DMS114 treated with DMSO at 0.1 percent for 48 hours (cell line): Measurements from ENCODE around the gene TNS3.

Source experiments
- DNase-seq: peaks from one replicate; lab custom pipeline; 2025; ENCODE audit not compliant: unreplicated experiment; lab: John Stamatoyannopoulos, UW

The TNS3 gene

GRCh38 chr7:47336472-47337425, 245.2 kb downstream of the TNS3 start:
- DNase-seq, result no peak

- no peak for DNase-seq
Measured at GRCh38 chr7:47335557-47336471, 246.1 kb downstream of the TNS3 start.

DNA sequence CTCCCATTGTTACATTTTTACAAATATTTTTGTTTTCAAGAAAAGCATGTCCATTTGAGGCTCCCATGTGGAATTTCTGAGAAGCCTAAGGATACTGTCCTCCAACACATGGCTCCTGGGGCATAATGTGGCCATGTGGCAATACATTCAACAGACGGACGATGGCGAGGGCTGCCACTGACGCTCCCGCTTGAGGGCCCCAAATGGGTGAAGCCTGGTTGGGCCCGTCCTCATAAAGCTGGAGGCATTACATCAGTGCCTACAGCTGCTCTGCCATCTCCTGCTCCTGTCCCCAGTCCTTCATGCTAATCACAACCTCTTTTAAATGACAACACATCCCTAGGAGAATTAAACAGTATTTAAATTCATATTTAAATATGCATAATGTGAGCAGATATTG, 246.8 kb downstream of the TNS3 start:
- no peak for DNase-seq

DNA sequence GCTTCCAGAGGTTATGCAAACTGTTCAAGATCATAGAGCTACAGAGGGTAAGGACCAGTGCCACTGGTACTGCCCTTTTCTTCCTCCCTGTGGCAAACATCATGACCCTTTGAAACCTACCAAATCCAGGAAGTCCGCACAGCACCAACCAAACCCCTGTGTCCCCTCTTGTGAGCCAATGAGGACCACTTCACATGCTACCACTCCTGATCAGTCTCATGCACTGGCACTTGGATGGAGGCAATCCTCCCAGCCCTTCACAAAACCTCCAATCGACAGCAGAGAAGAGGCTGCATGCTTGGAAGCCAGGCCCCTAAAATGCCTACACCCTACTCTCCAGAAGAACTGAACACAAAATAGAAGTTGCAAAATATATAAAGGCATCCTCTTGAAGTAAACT, 248.0 kb downstream of the TNS3 start:
- no peak for DNase-seq

GRCh38 chr7:47333554-47333887, 248.4 kb downstream of the TNS3 start:
- no peak for DNase-seq

GRCh38 chr7:47332681-47333553, 249.0 kb downstream of the TNS3 start:
- no peak for DNase-seq

- no peak for DNase-seq
Measured at GRCh38 chr7:47332213-47332612, 249.7 kb downstream of the TNS3 start.

DNA sequence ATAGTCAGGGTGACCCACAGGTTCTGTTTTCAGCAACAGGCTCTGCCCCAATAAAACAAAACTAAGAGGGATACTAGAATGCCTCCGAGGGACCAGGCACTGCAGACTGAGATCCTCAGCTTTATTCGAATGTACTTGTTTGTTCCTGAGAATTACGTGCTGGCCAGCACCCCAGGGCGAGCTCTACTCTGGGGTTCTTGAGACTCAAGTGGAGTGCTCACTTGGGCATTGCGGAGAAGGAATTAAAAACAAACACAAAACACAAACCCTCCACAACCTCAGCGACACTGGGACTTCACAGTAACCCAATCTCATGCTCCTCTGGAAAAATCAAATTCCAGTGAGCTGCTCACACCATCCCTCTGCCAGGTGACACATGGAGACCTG, 250.7 kb downstream of the TNS3 start:
- DNase-seq, result no peak

DNA sequence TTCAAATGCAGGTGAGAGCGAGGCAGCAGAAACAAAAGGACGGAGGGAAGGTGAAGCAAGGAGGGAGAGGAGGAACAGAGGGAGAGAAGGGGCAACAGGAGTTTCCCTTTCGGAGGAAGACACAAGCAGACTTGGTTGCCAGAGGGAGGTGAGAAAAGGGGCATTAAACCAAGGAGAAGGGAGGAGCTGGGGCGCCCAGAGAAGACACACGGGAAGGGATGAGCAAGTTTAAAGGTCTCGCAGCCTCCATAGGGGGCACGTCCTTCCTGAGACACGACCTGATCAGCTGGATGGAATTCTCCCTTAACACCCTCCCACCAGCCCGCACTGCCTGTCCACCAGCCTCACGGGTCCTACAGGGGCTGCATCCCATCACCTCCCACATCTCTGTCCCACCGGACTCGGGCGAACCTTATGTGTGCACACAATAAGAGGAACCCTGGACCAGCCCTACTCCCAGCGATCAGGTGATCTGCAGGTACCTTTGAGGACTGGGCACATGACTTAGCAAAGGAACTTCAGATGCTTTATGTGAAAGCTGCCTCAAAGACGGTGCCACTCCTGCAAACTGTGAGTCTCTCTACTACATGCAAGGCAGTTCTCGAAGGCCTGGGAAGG, 251.2 kb downstream of the TNS3 start:
- DNase-seq, result no peak

- no peak for DNase-seq
Measured at GRCh38 chr7:47330026-47330425, 251.9 kb downstream of the TNS3 start.

- DNase-seq, result no peak
Measured at GRCh38 chr7:47329320-47329926, 252.5 kb downstream of the TNS3 start.

- no peak for DNase-seq
Measured at GRCh38 chr7:47328392-47329319, 253.3 kb downstream of the TNS3 start.

- DNase-seq, result no peak
Measured at GRCh38 chr7:47327698-47328391, 254.1 kb downstream of the TNS3 start.

DNA sequence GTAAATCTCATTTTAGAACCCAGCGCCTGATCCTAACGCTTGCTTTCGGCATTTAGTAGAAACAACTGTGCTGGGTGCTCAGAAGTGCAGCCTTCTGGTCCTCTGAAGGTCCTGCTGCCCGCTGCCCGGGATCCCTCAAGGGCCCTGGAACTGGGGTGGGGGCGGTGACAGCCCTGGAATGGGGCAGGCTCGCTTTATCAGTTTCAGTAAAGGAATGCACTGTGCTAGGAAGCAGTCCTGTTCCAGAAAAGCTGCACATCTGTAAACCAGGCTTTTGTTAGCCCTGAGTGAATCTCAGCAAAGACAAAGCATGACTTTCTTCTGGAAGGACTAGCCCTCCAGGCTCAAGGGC, 254.6 kb downstream of the TNS3 start:
- no peak for DNase-seq

GRCh38 chr7:47326808-47327207, 255.1 kb downstream of the TNS3 start:
- no peak for DNase-seq

DNA sequence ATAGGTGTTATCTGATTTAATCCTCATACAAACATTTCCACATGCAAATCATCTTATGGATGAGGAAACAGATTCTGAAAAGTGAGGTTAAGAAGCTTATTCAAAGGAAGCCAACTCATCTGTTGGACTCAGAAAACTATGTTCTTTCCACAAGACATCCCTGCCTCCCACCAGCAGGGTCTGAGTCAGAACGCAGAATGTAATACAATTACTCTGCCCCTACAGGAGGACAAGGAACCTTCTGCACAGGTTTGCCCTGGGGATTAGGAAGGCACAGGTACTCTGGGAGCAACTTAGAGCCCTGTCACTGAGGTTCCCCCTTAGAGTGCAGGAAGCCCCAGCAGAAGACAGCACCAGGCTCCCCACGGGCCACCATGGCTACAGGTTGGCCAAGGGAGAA, 255.7 kb downstream of the TNS3 start:
- DNase-seq, result no peak

- DNase-seq, result no peak
Measured at GRCh38 chr7:47325337-47325736, 256.6 kb downstream of the TNS3 start.

DNA sequence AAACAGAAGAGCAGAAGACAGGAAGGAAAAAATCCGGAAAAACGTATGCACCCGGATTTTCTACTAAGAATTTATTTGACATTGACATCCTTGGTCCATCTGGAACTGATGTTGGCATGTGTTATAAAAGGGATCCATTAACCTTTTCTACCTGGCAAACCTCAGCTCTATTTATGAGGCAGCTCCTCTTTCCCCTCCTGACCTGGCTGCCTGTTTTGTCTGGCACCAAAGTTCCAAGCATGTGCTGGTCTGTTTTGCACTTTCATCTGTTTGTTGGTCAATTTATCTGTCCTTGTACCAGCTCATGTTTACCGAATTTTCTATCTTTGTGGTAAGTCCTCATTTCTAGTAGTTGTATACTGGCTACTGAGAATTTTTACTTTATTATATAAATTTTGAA, 258.0 kb downstream of the TNS3 start:
- DNase-seq, result no peak

GRCh38 chr7:47322731-47323130, 259.2 kb downstream of the TNS3 start:
- DNase-seq, result no peak
